K562 (cell line): ENCODE measurements around the gene ERICH2. TPM values are rescaled to one million over a fixed set of nuclear protein-coding genes. Genes with fewer than 3 reads are reported as not detected.

ENCODE experiments used
- ATAC-seq: fragments of 200-7000 bp; cut with Tn5 transposase; 3 replicates; pipeline ENCODE4 v1.9.1; 2020; ENCODE audit warnings: moderate library complexity
- BruUV-seq: library from RNA; stranded (reverse); fragments of 400-500 nt; replicated peaks from 2 replicates; lab custom pipeline; 2021; lab: Mats Ljungman, UMichigan
- CTCF ChIA-PET: fragments of 300-600 bp; formaldehyde crosslinking; extraction: SDS; loops from one replicate; lab custom pipeline; 2021; ENCODE audit warnings: low intra/inter-chr PET ratio; lab: Yijun Ruan, JAX
- POLR2A ChIA-PET: fragments of 300-600, 350-650 bp; sonication (Branson Sonifier 250); formaldehyde crosslinking; extraction: SDS; loops from one replicate; lab custom pipeline; 2021; ENCODE audit warnings: antibody characterized with exemption, inconsistent platforms; lab: Yijun Ruan, JAX
- DNase-seq, 4 experiments: peaks; one replicate each; pipeline versions ENCODE4 v3.0.0 to v3.0.0-alpha.2; 2011 to 2018; ENCODE audit warnings: low spot score in 3 of 4, mixed read lengths in 3 of 4; ENCODE audit errors: extremely low read depth in 1 of 4
- FAIRE-seq: peaks from 2 replicates; lab custom pipeline; 2011; peaks lifted over from hg19 to GRCh38; lab: Jason Lieb, UNC
- H2AFZ ChIP-seq: 2 replicates; pipeline ENCODE4 v1.6.0; 2011; ENCODE audit warnings: low read depth, low read length, control low read depth, inconsistent platforms
- H3K27ac ChIP-seq: fragments of 200-600 bp; 3 replicates; pipeline ENCODE4 v1.8.0; 2011; ENCODE audit warnings: low read depth, mild to moderate bottlenecking, control low read depth, inconsistent platforms, low read length, moderate library complexity, mixed read lengths; ENCODE audit errors: extremely low read depth
- H3K27me3 ChIP-seq, 2 experiments: fragments of 300-600 bp in 1 of 2; 2 replicates in 1 of 2; 3 replicates in 1 of 2; pipeline versions ENCODE4 v1.6.0 to v1.8.0; 2011; ENCODE audit warnings: inconsistent platforms in 2 of 2, low read length in 2 of 2, mild to moderate bottlenecking in 1 of 2, mixed read lengths in 1 of 2, moderate library complexity in 1 of 2; ENCODE audit not compliant: control insufficient read depth in 2 of 2, insufficient read depth in 2 of 2
- H3K36me3 ChIP-seq: fragments of 300-600 bp; 3 replicates; pipeline ENCODE4 v1.8.0; 2011; ENCODE audit warnings: mild to moderate bottlenecking, low read length, inconsistent platforms; ENCODE audit not compliant: control insufficient read depth, insufficient read depth
- H3K4me1 ChIP-seq, 2 experiments: fragments of 200-600 bp in 1 of 2; replicated peaks in 1 of 2; 2 replicates in 1 of 2; 3 replicates in 1 of 2; pipeline versions ENCODE4 v1.5.1 to v1.8.0; 2011; ENCODE audit warnings: inconsistent platforms in 2 of 2, low read length in 2 of 2, mild to moderate bottlenecking in 1 of 2, mixed read lengths in 1 of 2, moderate library complexity in 1 of 2; ENCODE audit not compliant: control insufficient read depth in 2 of 2, insufficient read depth in 2 of 2
- H3K4me2 ChIP-seq: 2 replicates; pipeline ENCODE4 v1.6.1; 2011; ENCODE audit warnings: low read length, control low read depth, inconsistent platforms, mixed read lengths; ENCODE audit not compliant: insufficient read depth
- H3K4me3 ChIP-seq: fragments of 200-600 bp; sonication (generic), shearing (Covaris generic); 2 replicates; pipeline ENCODE4 v1.5.1; 2016; ENCODE audit warnings: control low read depth, inconsistent platforms
- H3K79me2 ChIP-seq: fragments of 200-600 bp; 3 replicates; pipeline ENCODE4 v1.8.0; 2011; ENCODE audit warnings: low read length, inconsistent platforms; ENCODE audit not compliant: control insufficient read depth, insufficient read depth
- H3K9ac ChIP-seq, 2 experiments: 2 replicates each; pipeline versions ENCODE4 v1.6.0 to v1.6.1; 2011; ENCODE audit warnings: low read depth in 2 of 2, low read length in 2 of 2, control low read depth in 1 of 2, inconsistent platforms in 1 of 2, mild to moderate bottlenecking in 1 of 2, mixed read lengths in 1 of 2; ENCODE audit not compliant: insufficient read depth in 1 of 2
- H3K9me1 ChIP-seq: one replicate; pipeline ENCODE4 v1.6.0; 2011; ENCODE audit warnings: inconsistent platforms, mild to moderate bottlenecking, low read length, moderate library complexity; ENCODE audit not compliant: control insufficient read depth, insufficient read depth
- H3K9me3 ChIP-seq: replicated peaks from 2 replicates; pipeline ENCODE4 v1.5.1; 2011; ENCODE audit warnings: low read depth, low read length, inconsistent platforms; ENCODE audit not compliant: control insufficient read depth, insufficient read depth
- H4K20me1 ChIP-seq: replicated peaks from 2 replicates; pipeline ENCODE4 v1.6.1; 2011; ENCODE audit warnings: low read length, inconsistent platforms, mixed read lengths; ENCODE audit not compliant: control insufficient read depth, insufficient read depth
- ARID1B ChIP-seq: fragments of 450-650 bp; IDR thresholded peaks from 2 replicates; pipeline ENCODE4 v1.6.1; 2016; ENCODE audit warnings: antibody characterized with exemption, mild to moderate bottlenecking, inconsistent platforms
- BRF2 ChIP-seq: IDR thresholded peaks from 3 replicates; pipeline ENCODE4 v1.6.1; 2011; ENCODE audit warnings: borderline replicate concordance, mild to moderate bottlenecking; ENCODE audit not compliant: insufficient read length, insufficient read depth
- ESRRB ChIP-seq: fragments of 250-450 bp; sonication (Bioruptor Pico); IDR thresholded peaks from 2 replicates; pipeline ENCODE4 v1.5.0; 2020; ENCODE audit warnings: mild to moderate bottlenecking, moderate library complexity, borderline replicate concordance
- HDAC8 ChIP-seq: fragments of 450-650 bp; IDR thresholded peaks from 2 replicates; pipeline ENCODE4 v1.6.1; 2016; ENCODE audit warnings: mild to moderate bottlenecking, missing genetic modification characterization, moderate library complexity, missing compliant biosample characterization
- HMGN3 ChIP-seq: IDR thresholded peaks from 2 replicates; pipeline ENCODE4 v1.6.1; 2011; ENCODE audit warnings: borderline replicate concordance, low read depth, mild to moderate bottlenecking, mixed read lengths, low read length; ENCODE audit not compliant: insufficient read length; ENCODE audit errors: extremely low read depth
- SRSF1 ChIP-seq: fragments of 200-400 bp; formaldehyde crosslinking; IDR thresholded peaks from 2 replicates; pipeline ENCODE4 v1.6.1; 2017; ENCODE audit warnings: mild to moderate bottlenecking, low read depth, low read length, moderate library complexity
- THRB ChIP-seq: fragments of 450-650 bp; formaldehyde crosslinking; conservative IDR thresholded peaks from 2 replicates; pipeline ENCODE4 v1.4.0; 2022; ENCODE audit warnings: mild to moderate bottlenecking, missing genetic modification characterization
- TRIM24 ChIP-seq, 2 experiments: fragments of 450-650 bp; IDR thresholded peaks; 2 replicates each; pipeline ENCODE4 v1.6.1; 2016
- ZKSCAN1 ChIP-seq: fragments of 150-350 bp; IDR thresholded peaks from 2 replicates; pipeline ENCODE4 v1.6.1; 2016; ENCODE audit warnings: low read depth, low read length
- WGBS: fragments of 100-300 bp; shearing (Covaris generic); methylation state at CpG from one replicate; pipeline ENCODE4 v1.1.6; 2016; ENCODE audit warnings: low coverage, mixed read lengths; ENCODE audit not compliant: insufficient coverage; ENCODE audit errors: missing lambda C conversion rate; 5-methylcytosine and 5-hydroxymethylcytosine counted together
- in situ Hi-C: fragments of 300-500 bp; cut with MboI; formaldehyde crosslinking; loops from 4 replicates; pipeline ENCODE4 v1.15.0; 2018; ENCODE audit warnings: inconsistent platforms, mixed read lengths
- intact Hi-C: fragments of 100-400 bp; cut with micrococcal nuclease; formaldehyde crosslinking; loops from 2 replicates; pipeline ENCODE4 v1.14.2; 2022
- polyA plus RNA-seq, 8 experiments: library from polyadenylated mRNA; depleted of rRNA in 4 of 8; stranded (reverse) in 5 of 8; unstranded in 3 of 8; fragments of >200 nt; fragmentation: Nextera tagmentation in 2 of 8; fragmentation: Illumina TruSeq in 1 of 8; extraction: Ambion mirVana in 2 of 8; extraction: Trizol in 1 of 8; gene quantifications; 2 replicates each; pipeline versions ENCODE4 v1.2.1 to v1.2.3, GENCODE V29; 2011 to 2014; ENCODE audit warnings: inconsistent platforms in 1 of 8, missing spikeins in 1 of 8
- total RNA-seq, 7 experiments: library from RNA; depleted of rRNA in 6 of 7; stranded (reverse); fragments of >200 nt in 6 of 7; fragmentation: Illumina TruSeq in 2 of 7; extraction: Trizol in 2 of 7; gene quantifications; 2 replicates each; pipeline versions ENCODE4 v1.2.1 to v1.2.3, GENCODE V29; 2011 to 2021; ENCODE audit warnings: low replicate concordance in 1 of 7

ERICH2 gene
- total and polyA plus RNA-seq, 9 of the 15 experiments (the other 6 are each of a cell fraction or from before 2014, with no cell fraction given) = 0.85 to 2.4 (median 1.6) TPM

DNA sequence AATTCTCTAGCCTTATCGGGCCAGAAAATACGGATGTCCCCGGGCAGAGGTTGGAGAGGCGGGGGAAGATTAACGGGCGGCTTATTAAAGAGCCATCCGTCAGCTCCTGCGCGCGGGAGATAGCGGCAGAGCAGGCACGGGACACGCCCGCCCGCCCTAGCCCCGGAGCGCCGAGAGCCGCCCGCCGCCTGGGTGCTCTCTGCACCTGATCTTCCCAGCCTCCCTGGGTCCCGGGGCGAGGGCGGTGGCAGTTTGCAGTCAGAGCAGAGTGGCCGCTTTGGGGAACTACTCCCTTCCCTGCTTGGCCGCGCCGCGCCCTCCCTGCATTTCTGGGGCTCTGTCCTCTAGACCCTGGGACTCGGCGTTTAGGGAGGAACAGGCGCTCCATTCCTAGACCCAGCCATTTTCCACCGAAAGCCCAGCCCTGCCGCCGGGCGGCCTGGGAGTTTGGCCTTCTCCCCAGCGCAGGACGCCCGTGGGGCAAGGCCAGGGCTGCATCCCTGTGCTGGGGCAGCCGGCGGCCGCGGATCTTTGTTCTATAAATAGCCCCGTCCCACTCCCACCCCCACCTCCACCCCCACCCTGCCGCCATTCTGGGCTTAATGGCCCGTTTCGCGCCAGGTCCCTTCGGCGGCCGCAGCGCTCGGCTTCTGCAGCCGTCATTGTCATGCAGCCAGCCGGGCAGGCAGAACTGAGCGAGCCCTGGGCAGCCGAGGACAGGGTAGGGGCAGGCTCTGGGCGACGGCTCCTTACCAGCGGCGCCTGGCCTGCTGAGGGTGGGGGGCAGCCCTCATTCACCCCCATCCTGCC lies 53.1 kb downstream of the ERICH2 start (continued):
- peak; percentile 91 for TF ChIP-seq ARID1B
- peak; percentile 86 for TF ChIP-seq HMGN3

GRCh38 chr2:170823898-170824215 lies 53.7 kb downstream of the ERICH2 start:
- CTCF ChIA-PET = no interaction called here

More at GRCh38 chr2:170823898-170824215, 53.7 kb downstream of the ERICH2 start:
- no peaks in the 10 kb centered on the region for H3K9me1 ChIP-seq
- no TSS peak for BruUV-seq
- intact Hi-C loops = no loop called here
- H3K4me1 ChIP-seq = peaks cover 0 to 34% of the 10 kb centered on the region in 2 experiments; a peak in 3 of 5 replicates
- no peaks in the 10 kb centered on the region for H3K79me2 ChIP-seq
- H3K27me3 ChIP-seq = peaks cover 0 to 22% of the 10 kb centered on the region in 2 experiments; a peak in 2 of 5 replicates
- H3K36me3 ChIP-seq = no peaks in the 10 kb centered on the region
- 83% methylated on average over 11 of the region's 11 CpGs for WGBS
- H4K20me1 ChIP-seq = no peaks in the 10 kb centered on the region
- no peak for FAIRE-seq
- no peak overlapping the region for H3K4me2 ChIP-seq
- no peak overlapping the region for H2AFZ ChIP-seq
- no peaks in the 10 kb centered on the region; the same call in 1 of the 2 replicates for H3K9me3 ChIP-seq
- in situ Hi-C loops = loop anchor here (25.0 kb wide), 1 partner anchor 887 kb away; no protein-coding TSS in a partner anchor
- no peak for TF ChIP-seq SRSF1
- no peak for TF ChIP-seq TRIM24 (IDR thresholded peaks at IDR 0.05)
- no peak for TF ChIP-seq ESRRB (CRISPR knock-in tag)
- TF ChIP-seq THRB (CRISPR knock-in tag) = no peak
- TF ChIP-seq HDAC8 (tag) = no peak
- no peak for TF ChIP-seq BRF2
- no peak for TF ChIP-seq ZKSCAN1
- no peak overlapping the region for H3K27ac ChIP-seq
- ATAC-seq = no peak
- H3K9ac ChIP-seq = no peak overlapping the region
- no peak for DNase-seq
- POLR2A ChIA-PET = interaction anchor here (0.5 kb wide), 1 partner anchor 71 kb away, joined by 3 read pairs; no protein-coding TSS in a partner anchor
- no peak overlapping the region for H3K4me3 ChIP-seq
